Measurements from ENCODE around the gene PNLIPRP2.

PNLIPRP2 gene

DNA sequence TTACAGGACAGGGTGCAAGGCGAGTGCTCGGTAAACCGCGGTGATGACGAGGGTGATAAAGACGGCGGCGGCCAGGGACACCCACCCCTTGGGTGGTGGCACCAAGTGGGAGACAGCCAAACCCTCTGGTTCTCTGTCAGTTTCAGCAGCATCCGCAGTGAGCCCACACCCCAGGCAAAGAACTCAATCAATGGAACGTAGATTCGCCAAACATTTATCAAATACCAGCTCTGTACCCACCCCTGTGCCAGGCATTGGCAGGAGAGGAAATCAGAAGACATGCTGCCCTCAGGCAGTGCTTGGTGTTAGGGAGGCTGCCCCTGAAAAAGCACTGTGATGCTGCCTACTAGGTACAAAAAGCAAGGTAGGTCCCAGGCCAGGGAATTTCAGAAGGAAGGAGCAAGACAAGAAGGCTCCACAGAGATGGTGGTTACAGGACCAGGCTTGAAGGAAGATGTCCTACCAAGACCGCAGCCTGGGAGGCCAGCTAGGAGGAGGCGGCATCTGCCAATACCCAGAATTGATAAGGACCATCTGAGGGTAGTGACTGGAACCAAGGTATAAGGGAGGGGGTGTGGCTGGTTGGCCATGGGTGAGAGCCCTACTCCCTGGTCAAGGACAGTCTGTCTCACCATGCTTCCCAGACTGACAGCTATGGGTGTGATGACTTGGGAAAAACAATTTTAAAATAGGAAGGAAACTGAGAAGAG, 10.2 kb upstream of the PNLIPRP2 start:
- TF ChIP-seq ZC3H10 (CRISPR knock-in tag; IDR thresholded peaks at IDR 0.05) = no peak
- TF ChIP-seq CSDC2 (CRISPR knock-in tag; IDR thresholded peaks at IDR 0.05) = no peak
- no peak for TF ChIP-seq TOX (CRISPR knock-in tag; IDR thresholded peaks at IDR 0.05; ENCODE audit: borderline replicate concordance)
- TF ChIP-seq, protein P1, sequence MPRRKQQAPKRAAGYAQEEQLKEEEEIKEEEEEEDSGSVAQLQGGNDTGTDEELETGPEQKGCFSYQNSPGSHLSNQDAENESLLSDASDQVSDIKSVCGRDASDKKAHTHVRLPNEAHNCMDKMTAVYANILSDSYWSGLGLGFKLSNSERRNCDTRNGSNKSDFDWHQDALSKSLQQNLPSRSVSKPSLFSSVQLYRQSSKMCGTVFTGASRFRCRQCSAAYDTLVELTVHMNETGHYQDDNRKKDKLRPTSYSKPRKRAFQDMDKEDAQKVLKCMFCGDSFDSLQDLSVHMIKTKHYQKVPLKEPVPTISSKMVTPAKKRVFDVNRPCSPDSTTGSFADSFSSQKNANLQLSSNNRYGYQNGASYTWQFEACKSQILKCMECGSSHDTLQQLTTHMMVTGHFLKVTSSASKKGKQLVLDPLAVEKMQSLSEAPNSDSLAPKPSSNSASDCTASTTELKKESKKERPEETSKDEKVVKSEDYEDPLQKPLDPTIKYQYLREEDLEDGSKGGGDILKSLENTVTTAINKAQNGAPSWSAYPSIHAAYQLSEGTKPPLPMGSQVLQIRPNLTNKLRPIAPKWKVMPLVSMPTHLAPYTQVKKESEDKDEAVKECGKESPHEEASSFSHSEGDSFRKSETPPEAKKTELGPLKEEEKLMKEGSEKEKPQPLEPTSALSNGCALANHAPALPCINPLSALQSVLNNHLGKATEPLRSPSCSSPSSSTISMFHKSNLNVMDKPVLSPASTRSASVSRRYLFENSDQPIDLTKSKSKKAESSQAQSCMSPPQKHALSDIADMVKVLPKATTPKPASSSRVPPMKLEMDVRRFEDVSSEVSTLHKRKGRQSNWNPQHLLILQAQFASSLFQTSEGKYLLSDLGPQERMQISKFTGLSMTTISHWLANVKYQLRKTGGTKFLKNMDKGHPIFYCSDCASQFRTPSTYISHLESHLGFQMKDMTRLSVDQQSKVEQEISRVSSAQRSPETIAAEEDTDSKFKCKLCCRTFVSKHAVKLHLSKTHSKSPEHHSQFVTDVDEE (CRISPR knock-in tag; IDR thresholded peaks at IDR 0.05) = no peak
- TF ChIP-seq, protein P2, sequence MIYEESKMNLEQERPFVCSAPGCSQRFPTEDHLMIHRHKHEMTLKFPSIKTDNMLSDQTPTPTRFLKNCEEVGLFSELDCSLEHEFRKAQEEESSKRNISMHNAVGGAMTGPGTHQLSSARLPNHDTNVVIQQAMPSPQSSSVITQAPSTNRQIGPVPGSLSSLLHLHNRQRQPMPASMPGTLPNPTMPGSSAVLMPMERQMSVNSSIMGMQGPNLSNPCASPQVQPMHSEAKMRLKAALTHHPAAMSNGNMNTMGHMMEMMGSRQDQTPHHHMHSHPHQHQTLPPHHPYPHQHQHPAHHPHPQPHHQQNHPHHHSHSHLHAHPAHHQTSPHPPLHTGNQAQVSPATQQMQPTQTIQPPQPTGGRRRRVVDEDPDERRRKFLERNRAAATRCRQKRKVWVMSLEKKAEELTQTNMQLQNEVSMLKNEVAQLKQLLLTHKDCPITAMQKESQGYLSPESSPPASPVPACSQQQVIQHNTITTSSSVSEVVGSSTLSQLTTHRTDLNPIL (CRISPR knock-in tag; IDR thresholded peaks at IDR 0.05; ENCODE audit: low read depth) = no peak
- TF ChIP-seq TCF4 (CRISPR knock-in tag; IDR thresholded peaks at IDR 0.05; ENCODE audit: borderline replicate concordance) = no peak
- TF ChIP-seq, protein P3, sequence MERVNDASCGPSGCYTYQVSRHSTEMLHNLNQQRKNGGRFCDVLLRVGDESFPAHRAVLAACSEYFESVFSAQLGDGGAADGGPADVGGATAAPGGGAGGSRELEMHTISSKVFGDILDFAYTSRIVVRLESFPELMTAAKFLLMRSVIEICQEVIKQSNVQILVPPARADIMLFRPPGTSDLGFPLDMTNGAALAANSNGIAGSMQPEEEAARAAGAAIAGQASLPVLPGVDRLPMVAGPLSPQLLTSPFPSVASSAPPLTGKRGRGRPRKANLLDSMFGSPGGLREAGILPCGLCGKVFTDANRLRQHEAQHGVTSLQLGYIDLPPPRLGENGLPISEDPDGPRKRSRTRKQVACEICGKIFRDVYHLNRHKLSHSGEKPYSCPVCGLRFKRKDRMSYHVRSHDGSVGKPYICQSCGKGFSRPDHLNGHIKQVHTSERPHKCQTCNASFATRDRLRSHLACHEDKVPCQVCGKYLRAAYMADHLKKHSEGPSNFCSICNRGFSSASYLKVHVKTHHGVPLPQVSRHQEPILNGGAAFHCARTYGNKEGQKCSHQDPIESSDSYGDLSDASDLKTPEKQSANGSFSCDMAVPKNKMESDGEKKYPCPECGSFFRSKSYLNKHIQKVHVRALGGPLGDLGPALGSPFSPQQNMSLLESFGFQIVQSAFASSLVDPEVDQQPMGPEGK (CRISPR knock-in tag; IDR thresholded peaks at IDR 0.05; ENCODE audit: borderline replicate concordance) = no peak
- no peak for TF ChIP-seq ISL1 (CRISPR knock-in tag; IDR thresholded peaks at IDR 0.05)
- no peak for TF ChIP-seq PPARA (CRISPR knock-in tag; IDR thresholded peaks at IDR 0.05; ENCODE audit: borderline replicate concordance)
- no peak for TF ChIP-seq ZNF8 (CRISPR knock-in tag; IDR thresholded peaks at IDR 0.05)
- TF ChIP-seq RARB (CRISPR knock-in tag; IDR thresholded peaks at IDR 0.05) = no peak
- no peak for TF ChIP-seq SNAI2 (CRISPR knock-in tag; IDR thresholded peaks at IDR 0.05)
- no peak for TF ChIP-seq ZNF565 (CRISPR knock-in tag; conservative IDR thresholded peaks at IDR 0.05; ENCODE audit: low read depth)
- TF ChIP-seq ESRRG (CRISPR knock-in tag; IDR thresholded peaks at IDR 0.05) = no peak
- TF ChIP-seq, protein P4, sequence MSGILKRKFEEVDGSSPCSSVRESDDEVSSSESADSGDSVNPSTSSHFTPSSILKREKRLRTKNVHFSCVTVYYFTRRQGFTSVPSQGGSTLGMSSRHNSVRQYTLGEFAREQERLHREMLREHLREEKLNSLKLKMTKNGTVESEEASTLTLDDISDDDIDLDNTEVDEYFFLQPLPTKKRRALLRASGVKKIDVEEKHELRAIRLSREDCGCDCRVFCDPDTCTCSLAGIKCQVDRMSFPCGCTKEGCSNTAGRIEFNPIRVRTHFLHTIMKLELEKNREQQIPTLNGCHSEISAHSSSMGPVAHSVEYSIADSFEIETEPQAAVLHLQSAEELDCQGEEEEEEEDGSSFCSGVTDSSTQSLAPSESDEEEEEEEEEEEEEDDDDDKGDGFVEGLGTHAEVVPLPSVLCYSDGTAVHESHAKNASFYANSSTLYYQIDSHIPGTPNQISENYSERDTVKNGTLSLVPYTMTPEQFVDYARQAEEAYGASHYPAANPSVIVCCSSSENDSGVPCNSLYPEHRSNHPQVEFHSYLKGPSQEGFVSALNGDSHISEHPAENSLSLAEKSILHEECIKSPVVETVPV (CRISPR knock-in tag; IDR thresholded peaks at IDR 0.05) = no peak
- TF ChIP-seq, protein P5, sequence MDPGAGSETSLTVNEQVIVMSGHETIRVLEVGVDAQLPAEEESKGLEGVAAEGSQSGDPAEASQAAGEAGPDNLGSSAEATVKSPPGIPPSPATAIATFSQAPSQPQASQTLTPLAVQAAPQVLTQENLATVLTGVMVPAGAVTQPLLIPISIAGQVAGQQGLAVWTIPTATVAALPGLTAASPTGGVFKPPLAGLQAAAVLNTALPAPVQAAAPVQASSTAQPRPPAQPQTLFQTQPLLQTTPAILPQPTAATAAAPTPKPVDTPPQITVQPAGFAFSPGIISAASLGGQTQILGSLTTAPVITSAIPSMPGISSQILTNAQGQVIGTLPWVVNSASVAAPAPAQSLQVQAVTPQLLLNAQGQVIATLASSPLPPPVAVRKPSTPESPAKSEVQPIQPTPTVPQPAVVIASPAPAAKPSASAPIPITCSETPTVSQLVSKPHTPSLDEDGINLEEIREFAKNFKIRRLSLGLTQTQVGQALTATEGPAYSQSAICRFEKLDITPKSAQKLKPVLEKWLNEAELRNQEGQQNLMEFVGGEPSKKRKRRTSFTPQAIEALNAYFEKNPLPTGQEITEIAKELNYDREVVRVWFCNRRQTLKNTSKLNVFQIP (CRISPR knock-in tag; IDR thresholded peaks at IDR 0.05; ENCODE audit: borderline replicate concordance, low read depth) = no peak
- TF ChIP-seq ARNTL (CRISPR knock-in tag; IDR thresholded peaks at IDR 0.05; ENCODE audit: borderline replicate concordance, low read depth) = no peak
- TF ChIP-seq GLIS3 (CRISPR knock-in tag; IDR thresholded peaks at IDR 0.05) = no peak
- TF ChIP-seq OSR1 (CRISPR knock-in tag; IDR thresholded peaks at IDR 0.05) = no peak
- no peak for ATAC-seq

DNA sequence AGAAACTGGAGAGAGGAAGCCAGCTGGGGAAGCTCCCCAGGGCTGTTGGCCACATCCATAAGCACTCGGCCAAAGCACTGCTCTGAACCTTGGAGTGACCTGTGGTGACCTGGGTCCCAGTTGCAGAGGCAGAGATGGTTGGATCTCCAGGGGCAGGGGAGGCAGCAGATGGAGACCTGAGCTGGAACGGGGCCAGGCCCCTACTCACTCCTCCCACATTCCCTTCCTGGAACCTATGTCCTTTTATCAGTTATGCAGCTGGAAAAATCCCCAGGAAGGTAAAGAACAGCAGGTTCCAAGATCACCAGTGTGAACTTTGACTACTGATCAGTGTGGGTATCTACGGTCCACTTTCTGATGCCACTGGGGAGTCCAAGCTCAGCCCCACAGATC, 9.6 kb upstream of the PNLIPRP2 start:
- TF ChIP-seq ESRRG (CRISPR knock-in tag; IDR thresholded peaks at IDR 0.05) (no peak), BACH2 (CRISPR knock-in tag; IDR thresholded peaks at IDR 0.05; ENCODE audit: borderline replicate concordance) (no peak), ARNTL (CRISPR knock-in tag; IDR thresholded peaks at IDR 0.05; ENCODE audit: borderline replicate concordance, low read depth) (no peak), ISL1 (CRISPR knock-in tag; IDR thresholded peaks at IDR 0.05) (no peak), CSDC2 (CRISPR knock-in tag; IDR thresholded peaks at IDR 0.05) (no peak), ZFP30 (CRISPR knock-in tag; IDR thresholded peaks at IDR 0.05) (no peak), ZNF8 (CRISPR knock-in tag; IDR thresholded peaks at IDR 0.05) (no peak), ZC3H10 (CRISPR knock-in tag; IDR thresholded peaks at IDR 0.05) (no peak), RARB (CRISPR knock-in tag; IDR thresholded peaks at IDR 0.05) (no peak), GLIS3 (CRISPR knock-in tag; IDR thresholded peaks at IDR 0.05) (no peak), PPARA (CRISPR knock-in tag; IDR thresholded peaks at IDR 0.05; ENCODE audit: borderline replicate concordance) (no peak), ZNF565 (CRISPR knock-in tag; conservative IDR thresholded peaks at IDR 0.05; ENCODE audit: low read depth) (no peak)
- TF ChIP-seq, protein P3 (CRISPR knock-in tag; IDR thresholded peaks at IDR 0.05; ENCODE audit: borderline replicate concordance) = no peak
- ATAC-seq = no peak

Measured in SK-N-SH treated with all-trans-retinoic acid at 6 μM for 48 hours (cell line).